ENCODE measurements around the gene WWTR1.

WWTR1 gene

GRCh38 chr3:149495581-149496125 is 162.2 kb downstream of the WWTR1 start:
- no peak for DNase-seq (ENCODE audit: low read depth)

- DNase-seq (ENCODE audit: low read depth), result no peak
These were observed 162.9 kb downstream of the WWTR1 start for GRCh38 chr3:149494759-149495580.

- no peak for DNase-seq (ENCODE audit: low read depth)
These were observed 163.6 kb downstream of the WWTR1 start for GRCh38 chr3:149494022-149494758.

GRCh38 chr3:149493315-149494021 is 164.4 kb downstream of the WWTR1 start:
- DNase-seq (ENCODE audit: low read depth), result no peak

- DNase-seq (ENCODE audit: low read depth), result no peak
These were observed 167.4 kb downstream of the WWTR1 start for GRCh38 chr3:149490260-149490971.

GRCh38 chr3:149489060-149489690 is 168.7 kb downstream of the WWTR1 start:
- DNase-seq (ENCODE audit: low read depth), result no peak

- no peak for DNase-seq (ENCODE audit: low read depth)
These were observed 170.1 kb downstream of the WWTR1 start for GRCh38 chr3:149487598-149488197.

GRCh38 chr3:149486726-149487125 is 171.1 kb downstream of the WWTR1 start:
- DNase-seq (ENCODE audit: low read depth), result no peak

- DNase-seq (ENCODE audit: low read depth), result no peak
These were observed 176.3 kb downstream of the WWTR1 start for GRCh38 chr3:149481491-149481890.

- DNase-seq (ENCODE audit: low read depth), result no peak
These were observed 176.8 kb downstream of the WWTR1 start for GRCh38 chr3:149481056-149481455.

- peak; percentile 5 for DNase-seq (ENCODE audit: low read depth)
These were observed 177.4 kb downstream of the WWTR1 start for GRCh38 chr3:149480326-149481017.

- no peak for DNase-seq (ENCODE audit: low read depth)
These were observed 178.1 kb downstream of the WWTR1 start for GRCh38 chr3:149479621-149480325.

- DNase-seq (ENCODE audit: low read depth), result no peak
These were observed 181.6 kb downstream of the WWTR1 start for GRCh38 chr3:149476225-149476624.

- no peak for DNase-seq (ENCODE audit: low read depth)
These were observed 182.3 kb downstream of the WWTR1 start for GRCh38 chr3:149475451-149476060.

- no peak for DNase-seq (ENCODE audit: low read depth)
These were observed 183.5 kb downstream of the WWTR1 start, which contains the start of gene TM4SF4 for GRCh38 chr3:149474250-149474817. Gene TM4SF4 (plus strand): TSS chr3:149474697. CDS start chr3:149474878, 181 bp downstream.

- no peak for DNase-seq (ENCODE audit: low read depth)
These were observed 184.2 kb downstream of the WWTR1 start for GRCh38 chr3:149473357-149474249.

GRCh38 chr3:149472030-149472797 is 185.6 kb downstream of the WWTR1 start:
- no peak for DNase-seq (ENCODE audit: low read depth)
